Loucy (cell line): Measurements from ENCODE around the gene PID1.

ENCODE experiments used
- H2AFZ ChIP-seq: fragments of 200-600 bp; sonication (generic); 2 replicates; pipeline ENCODE4 v1.6.0; 2016; ENCODE audit warnings: antibody characterized with exemption, mild to moderate bottlenecking, low read length, moderate library complexity
- H3F3A ChIP-seq: fragments of 200-600 bp; 2 replicates; pipeline ENCODE4 v1.6.0; 2016; ENCODE audit warnings: antibody characterized with exemption, low read depth, mild to moderate bottlenecking
- H3K27me3 ChIP-seq: fragments of 200-600 bp; sonication (generic); 2 replicates; pipeline ENCODE4 v1.6.1; 2014; ENCODE audit warnings: low read length, mild to moderate bottlenecking; ENCODE audit not compliant: insufficient read depth, poor library complexity, severe bottlenecking
- H3K36me3 ChIP-seq: fragments of 200-600 bp; sonication (generic); 2 replicates; pipeline ENCODE4 v1.6.1; 2016; ENCODE audit warnings: low read length; ENCODE audit not compliant: insufficient read depth
- H3K4me1 ChIP-seq: fragments of 200-600 bp; sonication (generic); 2 replicates; pipeline ENCODE4 v1.5.1; 2014; ENCODE audit warnings: low read length, mild to moderate bottlenecking; ENCODE audit not compliant: insufficient read depth, poor library complexity, severe bottlenecking
- H3K4me2 ChIP-seq: fragments of 200-600 bp; sonication (generic); 2 replicates; pipeline ENCODE4 v1.6.0; 2014; ENCODE audit warnings: antibody characterized with exemption, low read length, low read depth, mild to moderate bottlenecking; ENCODE audit not compliant: poor library complexity, severe bottlenecking
- H3K4me3 ChIP-seq: fragments of 200-600 bp; sonication (generic); 2 replicates; pipeline ENCODE4 v1.5.1; 2014; ENCODE audit warnings: low read length, mild to moderate bottlenecking, mixed read lengths; ENCODE audit not compliant: poor library complexity, severe bottlenecking
- H3K79me2 ChIP-seq: fragments of 200-600 bp; sonication (generic); 2 replicates; pipeline ENCODE4 v1.6.1; 2014; ENCODE audit warnings: low read length; ENCODE audit not compliant: insufficient read depth
- H3K9ac ChIP-seq: fragments of 200-600 bp; sonication (generic); 2 replicates; pipeline ENCODE4 v1.6.0; 2014; ENCODE audit warnings: mild to moderate bottlenecking, low read depth, low read length, moderate library complexity; ENCODE audit not compliant: poor library complexity, severe bottlenecking
- H3K9me2 ChIP-seq: fragments of 200-600 bp; sonication (generic); replicated peaks from 2 replicates; pipeline ENCODE4 v1.6.1; 2016; ENCODE audit warnings: low read depth, low read length, mixed read lengths
- H3K9me3 ChIP-seq: fragments of 200-600 bp; sonication (generic); 2 replicates; pipeline ENCODE4 v1.6.1; 2014; ENCODE audit warnings: mild to moderate bottlenecking, antibody characterized with exemption, low read length, low read depth; ENCODE audit not compliant: insufficient read depth
- H4K20me1 ChIP-seq: fragments of 200-600 bp; sonication (generic); 2 replicates; pipeline ENCODE4 v1.6.0; 2014; ENCODE audit warnings: antibody characterized with exemption, low read length, mild to moderate bottlenecking; ENCODE audit not compliant: insufficient read depth, poor library complexity, severe bottlenecking
- CTCF ChIP-seq: fragments of 200-600 bp; sonication (generic); conservative IDR thresholded peaks from 2 replicates; pipeline ENCODE4 v1.5.1; 2014; ENCODE audit warnings: mild to moderate bottlenecking, antibody characterized with exemption, low read length
- EZH2phosphoT487 ChIP-seq: fragments of 200-600 bp; IDR thresholded peaks from 2 replicates; pipeline ENCODE4 v1.6.1; 2018; ENCODE audit warnings: antibody characterized with exemption, mild to moderate bottlenecking, moderate library complexity, borderline replicate concordance

PID1 gene

GRCh38 chr2:229066121-229066715, 204.9 kb downstream of the PID1 start:
- no peaks in the 10 kb centered on the region for H3K9me2 ChIP-seq
- H3K9ac ChIP-seq, result no peak overlapping the region
- H3K79me2 ChIP-seq, result no peaks in the 10 kb centered on the region
- H3K27me3 ChIP-seq, result no peaks in the 10 kb centered on the region
- H3K4me1 ChIP-seq, result peaks cover 21% of the 10 kb centered on the region
- H3K4me3 ChIP-seq, result no peak overlapping the region
- no peak overlapping the region for H2AFZ ChIP-seq
- no peak overlapping the region for H3K4me2 ChIP-seq
- H3K36me3 ChIP-seq, result no peaks in the 10 kb centered on the region
- no peaks in the 10 kb centered on the region for H4K20me1 ChIP-seq
- no peaks in the 10 kb centered on the region; the same call in 1 of the 2 replicates for H3K9me3 ChIP-seq
- TF ChIP-seq CTCF (no peak), EZH2phosphoT487 (no peak)
- no peaks in the 10 kb centered on the region for H3F3A ChIP-seq

DNA sequence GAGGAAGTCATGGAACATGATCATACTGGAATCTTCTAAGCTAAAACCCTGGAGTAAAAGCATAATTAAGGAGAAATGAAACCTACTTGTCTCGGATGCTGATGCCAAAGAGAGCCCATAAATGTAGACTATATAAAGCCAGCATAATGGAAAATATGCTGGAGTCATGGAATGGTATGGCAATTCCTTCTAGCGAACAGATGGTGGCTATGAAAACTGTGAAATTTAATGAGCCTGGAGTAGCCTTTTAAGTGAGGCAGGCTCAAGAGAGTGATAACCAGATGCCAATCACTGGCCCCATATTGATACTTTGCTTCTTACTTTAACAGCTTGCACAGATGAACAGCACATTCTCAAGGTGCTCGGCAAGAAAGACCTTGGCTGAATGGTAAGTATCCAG, 206.3 kb downstream of the PID1 start:
- Histone ChIP-seq H3K36me3 (no peaks in the 10 kb centered on the region), H3K79me2 (no peaks in the 10 kb centered on the region), H3K9me3 (no peaks in the 10 kb centered on the region; the same call in 1 of the 2 replicates), H3K9me2 (no peaks in the 10 kb centered on the region), H3F3A (no peaks in the 10 kb centered on the region), H4K20me1 (no peaks in the 10 kb centered on the region), H3K9ac (no peak overlapping the region), H3K4me3 (no peak overlapping the region), H2AFZ (no peak overlapping the region), H3K27me3 (no peaks in the 10 kb centered on the region), H3K4me2 (no peak overlapping the region), H3K4me1 (peaks cover 7% of the 10 kb centered on the region)
- TF ChIP-seq CTCF, result no peak
- TF ChIP-seq EZH2phosphoT487, result no peak

DNA sequence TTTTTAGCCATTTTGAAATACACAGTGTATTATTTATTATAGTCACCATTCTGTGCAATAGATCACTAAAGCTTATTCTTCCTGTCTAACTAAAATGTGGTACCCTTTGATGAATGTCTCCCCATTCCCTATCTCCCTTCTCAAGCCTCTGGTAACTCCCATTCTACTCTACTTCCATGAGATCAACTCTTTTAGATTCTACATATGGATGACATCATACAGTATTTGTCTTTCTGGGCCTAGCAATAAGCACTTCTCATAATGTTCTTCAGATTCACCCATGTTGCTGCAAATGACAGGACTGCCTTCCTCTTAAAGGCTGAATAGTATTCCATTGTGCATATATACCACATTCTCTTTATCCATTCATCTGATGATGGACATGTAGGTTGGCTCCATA, 210.9 kb downstream of the PID1 start:
- no peak overlapping the region for H2AFZ ChIP-seq
- H3F3A ChIP-seq, result no peaks in the 10 kb centered on the region
- H3K9ac ChIP-seq, result no peak overlapping the region
- H3K27me3 ChIP-seq, result no peaks in the 10 kb centered on the region
- no peak overlapping the region for H3K4me3 ChIP-seq
- no peaks in the 10 kb centered on the region; the same call in 1 of the 2 replicates for H3K9me3 ChIP-seq
- H3K79me2 ChIP-seq, result no peaks in the 10 kb centered on the region
- H4K20me1 ChIP-seq, result no peaks in the 10 kb centered on the region
- no peaks in the 10 kb centered on the region for H3K9me2 ChIP-seq
- no peak for TF ChIP-seq CTCF
- no peak for TF ChIP-seq EZH2phosphoT487
- no peaks in the 10 kb centered on the region for H3K4me1 ChIP-seq
- H3K36me3 ChIP-seq, result no peaks in the 10 kb centered on the region
- H3K4me2 ChIP-seq, result no peak overlapping the region
